ENCODE measurements around the gene IQCE. TPM values are rescaled to one million over a fixed set of nuclear protein-coding genes. Genes with fewer than 3 reads are reported as not detected.

The IQCE gene
- total and polyA plus RNA-seq, 12 donors = 4.2 to 13.8 (median 9.3) TPM

- peak; percentile 57 to 80 (median 67) for ATAC-seq
- Histone ChIP-seq H3K4me3 (no peak overlapping the region), H3K4me1 (peaks cover 15 to 59% (median 41%) of the 10 kb centered on the region in 9 donors), H3K9me3 (no peaks in the 10 kb centered on the region), H3K36me3 (no peaks in the 10 kb centered on the region), H3K27ac (peak overlapping the region in 4 of 10 donors; percentile 11 to 41 (median 18)), H3K27me3 (no peaks in the 10 kb centered on the region)
- intact Hi-C loops (cut with DNase I) = no loop called here
- WGBS, 2 donors = 22% methylated on average over 23 of the region's 23 CpGs
- DNase-seq = peak; percentile 74 to 75
- TF ChIP-seq, protein P1, sequence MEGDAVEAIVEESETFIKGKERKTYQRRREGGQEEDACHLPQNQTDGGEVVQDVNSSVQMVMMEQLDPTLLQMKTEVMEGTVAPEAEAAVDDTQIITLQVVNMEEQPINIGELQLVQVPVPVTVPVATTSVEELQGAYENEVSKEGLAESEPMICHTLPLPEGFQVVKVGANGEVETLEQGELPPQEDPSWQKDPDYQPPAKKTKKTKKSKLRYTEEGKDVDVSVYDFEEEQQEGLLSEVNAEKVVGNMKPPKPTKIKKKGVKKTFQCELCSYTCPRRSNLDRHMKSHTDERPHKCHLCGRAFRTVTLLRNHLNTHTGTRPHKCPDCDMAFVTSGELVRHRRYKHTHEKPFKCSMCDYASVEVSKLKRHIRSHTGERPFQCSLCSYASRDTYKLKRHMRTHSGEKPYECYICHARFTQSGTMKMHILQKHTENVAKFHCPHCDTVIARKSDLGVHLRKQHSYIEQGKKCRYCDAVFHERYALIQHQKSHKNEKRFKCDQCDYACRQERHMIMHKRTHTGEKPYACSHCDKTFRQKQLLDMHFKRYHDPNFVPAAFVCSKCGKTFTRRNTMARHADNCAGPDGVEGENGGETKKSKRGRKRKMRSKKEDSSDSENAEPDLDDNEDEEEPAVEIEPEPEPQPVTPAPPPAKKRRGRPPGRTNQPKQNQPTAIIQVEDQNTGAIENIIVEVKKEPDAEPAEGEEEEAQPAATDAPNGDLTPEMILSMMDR (IDR thresholded peaks at IDR 0.05) = no peak
Observed at GRCh38 chr7:2621061-2621828, 62.5 kb downstream of the IQCE start.

GRCh38 chr7:2621948-2622640 lies 63.3 kb downstream of the IQCE start:
- intact Hi-C loops (cut with DNase I) = no loop called here
- DNase-seq (peak; percentile 38 to 59), ATAC-seq (peak in 5 of 8 donors; percentile 6 to 22 (median 15))

DNA sequence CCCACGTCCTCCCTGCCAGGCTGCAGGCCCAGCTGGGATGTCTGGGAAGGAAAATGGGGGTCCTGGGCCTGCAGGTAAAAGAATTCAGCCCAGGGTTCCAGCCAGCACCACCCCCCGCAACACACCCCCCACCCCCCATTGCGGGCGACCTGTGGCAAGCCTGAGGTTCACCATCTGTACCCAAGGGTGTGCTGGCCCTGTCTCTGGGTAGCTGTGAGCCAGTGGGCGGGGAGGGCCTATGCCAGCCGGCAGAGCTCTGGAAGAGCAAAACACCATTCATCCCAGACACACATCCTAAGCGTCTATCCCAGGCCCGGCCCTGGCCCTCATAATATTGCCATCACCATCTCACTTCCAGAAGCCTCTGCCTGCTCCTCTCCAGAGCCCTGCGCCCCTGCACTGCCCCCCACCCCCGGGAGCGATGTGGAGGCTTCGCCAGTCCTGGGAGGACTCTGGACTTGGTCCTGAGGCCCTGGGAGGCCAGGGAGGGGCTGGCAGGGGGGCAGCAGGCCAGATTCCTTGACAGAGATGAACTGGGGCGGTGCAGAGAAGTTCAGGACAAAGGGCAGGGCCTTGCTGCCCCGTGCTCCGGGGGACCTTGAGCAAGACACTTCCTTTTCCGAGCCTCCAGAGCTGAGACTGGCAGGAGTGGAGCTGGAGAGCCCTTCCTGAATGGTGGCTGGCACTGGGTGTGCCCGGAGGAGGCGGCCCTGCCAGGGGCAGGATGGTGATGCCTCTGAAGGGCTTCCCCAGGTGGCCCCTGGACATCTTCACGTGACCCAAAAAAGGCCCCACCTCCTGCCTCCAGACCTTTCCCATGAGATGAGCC lies 64.3 kb downstream of the IQCE start:
- Histone ChIP-seq H3K36me3 (no peaks in the 10 kb centered on the region), H3K9me3 (no peaks in the 10 kb centered on the region), H3K27me3 (no peaks in the 10 kb centered on the region), H3K4me1 (peaks cover 9 to 54% (median 27%) of the 10 kb centered on the region in 9 donors), H3K4me3 (no peak overlapping the region), H3K27ac (peak overlapping the region in 1 of 10 donors; percentile 20)
- whole genome bisulfite sequencing, 2 donors = 76 to 80% methylated on average over 19 of the region's 19 CpGs
- DNase-seq = no peak
- ATAC-seq = peak in 4 of 8 donors; percentile 13 to 37 (median 18)
- TF ChIP-seq, protein P1 (IDR thresholded peaks at IDR 0.05) = no peak
- intact Hi-C loops (cut with DNase I) = no loop called here

More at GRCh38 chr7:2621948-2622640, 63.3 kb downstream of the IQCE start:
- Histone ChIP-seq H3K27me3 (no peaks in the 10 kb centered on the region), H3K9me3 (no peaks in the 10 kb centered on the region), H3K36me3 (no peaks in the 10 kb centered on the region), H3K4me1 (peaks cover 12 to 62% (median 37%) of the 10 kb centered on the region in 9 donors), H3K27ac (peak overlapping the region in 6 of 10 donors; percentile 5 to 41 (median 20)), H3K4me3 (no peak overlapping the region)
- 38 to 40% methylated on average over 11 to 12 of the region's 12 CpGs for WGBS, 2 donors
- TF ChIP-seq, protein P1 (IDR thresholded peaks at IDR 0.05) = no peak

DNA sequence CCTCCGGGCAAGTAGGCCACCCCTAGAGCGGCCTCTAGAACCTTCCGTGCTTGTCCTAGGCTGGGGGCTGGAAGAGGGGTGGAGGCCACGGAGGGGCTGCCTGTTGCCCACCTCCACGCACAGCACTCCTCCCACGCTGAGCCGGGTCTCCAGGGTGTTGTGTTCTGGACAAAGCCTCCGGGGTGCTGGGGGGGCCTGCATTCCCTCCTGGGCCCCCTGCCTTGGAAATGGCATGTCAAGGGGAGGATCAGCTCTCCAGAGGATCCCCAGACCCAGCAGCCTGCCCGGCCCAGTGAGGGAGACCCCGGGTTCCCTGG lies 64.9 kb downstream of the IQCE start:
- DNase-seq = no peak
- H3K36me3 ChIP-seq = no peaks in the 10 kb centered on the region
- H3K4me1 ChIP-seq = peaks cover 9 to 48% (median 22%) of the 10 kb centered on the region in 9 donors
- H3K9me3 ChIP-seq = no peaks in the 10 kb centered on the region
- TF ChIP-seq, protein P1 (IDR thresholded peaks at IDR 0.05) = no peak
- intact Hi-C loops (cut with DNase I) = no loop called here
- ATAC-seq = no peak
- no peaks in the 10 kb centered on the region for H3K27me3 ChIP-seq
- 90 to 92% methylated on average over 10 of the region's 10 CpGs for WGBS, 2 donors
- no peak overlapping the region for H3K27ac ChIP-seq
- H3K4me3 ChIP-seq = no peak overlapping the region
